Endothelial cell (in vitro differentiated cells): Measurements from ENCODE around the gene LRP1B. TPM values are rescaled to one million over a fixed set of nuclear protein-coding genes. Genes with fewer than 3 reads are reported as not detected.

Experiments used
- DNase-seq: peaks from one replicate; pipeline ENCODE4 v3.0.0; 2021; ENCODE audit warnings: low spot score
- H3K27ac Mint-ChIP-seq: one replicate; pipeline ENCODE4 v1.8.0; 2021; ENCODE audit warnings: mixed read lengths, inconsistent platforms; ENCODE audit not compliant: unreplicated experiment
- H3K27me3 Mint-ChIP-seq: one replicate; pipeline ENCODE4 v1.8.0; 2021; ENCODE audit warnings: mild to moderate bottlenecking, moderate library complexity, mixed read lengths, inconsistent platforms; ENCODE audit not compliant: unreplicated experiment
- H3K36me3 Mint-ChIP-seq: one replicate; pipeline ENCODE4 v1.8.0; 2021; ENCODE audit warnings: mild to moderate bottlenecking, low read depth, mixed read lengths, inconsistent platforms; ENCODE audit not compliant: unreplicated experiment
- H3K4me1 Mint-ChIP-seq: one replicate; pipeline ENCODE4 v1.8.0; 2021; ENCODE audit warnings: mild to moderate bottlenecking, mixed read lengths, inconsistent platforms; ENCODE audit not compliant: unreplicated experiment
- H3K4me3 Mint-ChIP-seq: one replicate; pipeline ENCODE4 v1.8.0; 2021; ENCODE audit warnings: mild to moderate bottlenecking, mixed read lengths, inconsistent platforms; ENCODE audit not compliant: unreplicated experiment
- H3K9me3 Mint-ChIP-seq: one replicate; pipeline ENCODE4 v1.8.0; 2021; ENCODE audit warnings: mixed read lengths, inconsistent platforms; ENCODE audit not compliant: unreplicated experiment
- CTCF ChIP-seq: fragments of 200-600 bp; sonication (generic); IDR thresholded peaks from one replicate; pipeline ENCODE4 v1.5.0; 2021; ENCODE audit warnings: antibody characterized with exemption; ENCODE audit not compliant: unreplicated experiment
- total RNA-seq: library from RNA; stranded (reverse); fragmentation: NEBNext Ultra II Directional; extraction: Animal tissue kit (Norgen Biotek cat#: 25700); gene quantifications from one replicate; pipeline ENCODE4 v1.2.1, GENCODE V29; 2021; ENCODE audit not compliant: unreplicated experiment

The LRP1B gene
- total RNA-seq, 1 donor from 2014 or later, result 1.4 TPM

DNA sequence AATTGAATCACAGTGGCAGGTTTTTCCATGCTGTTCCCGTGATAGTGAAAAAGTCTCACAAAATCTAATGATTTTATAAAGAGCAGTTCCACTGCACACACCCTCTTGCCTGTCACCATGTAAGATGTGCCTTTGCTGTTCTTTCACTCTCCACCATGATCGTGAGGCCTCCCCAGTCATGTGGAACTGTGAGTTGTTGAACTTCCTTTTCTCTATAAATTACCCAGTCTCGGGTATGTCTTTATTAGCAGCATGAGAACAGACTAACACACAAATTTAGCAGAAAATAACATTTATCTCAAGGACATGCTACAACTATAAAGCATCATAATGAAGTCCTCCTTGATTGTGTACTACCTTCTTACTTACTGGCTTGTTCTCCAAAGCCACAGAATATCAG lies 1526.0 kb downstream of the LRP1B start:
- Mint-ChIP-seq H3K27ac (no peak overlapping the region), H3K4me1 (no peaks in the 10 kb centered on the region), H3K36me3 (no peaks in the 10 kb centered on the region), H3K4me3 (no peak overlapping the region), H3K27me3 (no peaks in the 10 kb centered on the region), H3K9me3 (no peaks in the 10 kb centered on the region)
- no peak for TF ChIP-seq CTCF
- DNase-seq, result no peak

DNA sequence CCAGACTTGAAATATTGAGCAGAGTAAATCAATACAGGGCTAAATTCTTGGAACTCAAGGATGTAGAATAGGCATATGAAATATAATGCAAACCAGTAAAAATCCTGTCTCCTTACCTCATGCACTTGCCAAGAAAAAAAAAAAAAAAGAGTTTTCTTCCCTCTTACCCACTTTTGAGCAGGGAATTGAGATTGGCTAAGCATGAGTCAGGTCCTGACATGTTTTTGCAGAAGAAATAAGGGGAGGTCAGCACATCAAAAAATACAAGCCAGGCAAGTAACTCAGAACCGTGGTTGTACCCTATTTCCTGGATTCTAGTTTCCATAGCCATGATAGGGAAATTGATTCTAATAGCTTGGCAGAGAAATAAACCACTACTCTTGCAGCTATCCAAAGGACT lies 1526.7 kb downstream of the LRP1B start:
- Mint-ChIP-seq H3K36me3 (no peaks in the 10 kb centered on the region), H3K4me1 (no peaks in the 10 kb centered on the region), H3K27ac (no peak overlapping the region), H3K9me3 (no peaks in the 10 kb centered on the region), H3K4me3 (no peak overlapping the region), H3K27me3 (no peaks in the 10 kb centered on the region)
- TF ChIP-seq CTCF, result no peak
- DNase-seq, result no peak

DNA sequence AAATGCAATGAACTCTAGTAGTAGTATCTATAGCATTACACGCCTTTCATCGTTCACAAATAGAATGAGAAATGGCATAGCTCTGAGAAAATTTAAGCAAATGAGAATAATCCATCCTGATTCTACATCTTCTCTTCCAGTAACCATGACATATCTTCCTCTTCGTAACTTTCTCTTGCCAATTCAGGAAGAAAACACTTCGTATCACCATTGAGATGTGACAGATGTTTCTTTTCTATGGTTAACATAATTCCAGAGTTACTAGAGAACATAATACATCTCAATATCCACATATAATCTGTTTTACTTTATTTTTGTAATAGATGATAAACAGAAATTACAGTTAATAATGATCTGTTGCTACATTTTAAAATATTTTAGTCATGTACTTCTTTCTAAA lies 1527.4 kb downstream of the LRP1B start:
- no peak for DNase-seq
- no peak for TF ChIP-seq CTCF
- no peaks in the 10 kb centered on the region for H3K9me3 Mint-ChIP-seq
- no peak overlapping the region for H3K4me3 Mint-ChIP-seq
- no peaks in the 10 kb centered on the region for H3K36me3 Mint-ChIP-seq
- no peak overlapping the region for H3K27ac Mint-ChIP-seq
- no peaks in the 10 kb centered on the region for H3K27me3 Mint-ChIP-seq
- H3K4me1 Mint-ChIP-seq, result no peaks in the 10 kb centered on the region

DNA sequence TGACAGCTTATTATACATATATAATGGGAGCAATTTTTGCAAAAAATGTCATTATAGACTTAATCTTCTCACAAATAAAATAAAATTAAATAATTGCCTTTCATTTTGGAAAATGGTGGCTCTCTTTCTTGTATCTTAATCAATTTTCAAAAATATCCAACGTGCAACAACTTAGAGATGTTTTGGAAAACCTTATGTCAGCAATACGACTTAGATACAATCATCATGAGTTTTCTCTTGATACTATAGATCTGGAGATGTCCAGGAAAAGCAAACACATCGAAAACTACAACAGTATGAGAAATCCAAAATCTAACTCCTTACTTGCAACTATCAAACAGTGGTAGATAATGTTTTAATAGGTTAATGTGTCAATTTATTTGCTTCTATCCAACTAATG lies 1529.0 kb downstream of the LRP1B start:
- Mint-ChIP-seq H3K36me3 (no peaks in the 10 kb centered on the region), H3K27ac (no peak overlapping the region), H3K4me1 (no peaks in the 10 kb centered on the region), H3K27me3 (no peaks in the 10 kb centered on the region), H3K9me3 (no peaks in the 10 kb centered on the region), H3K4me3 (no peak overlapping the region)
- TF ChIP-seq CTCF, result no peak
- DNase-seq, result no peak

DNA sequence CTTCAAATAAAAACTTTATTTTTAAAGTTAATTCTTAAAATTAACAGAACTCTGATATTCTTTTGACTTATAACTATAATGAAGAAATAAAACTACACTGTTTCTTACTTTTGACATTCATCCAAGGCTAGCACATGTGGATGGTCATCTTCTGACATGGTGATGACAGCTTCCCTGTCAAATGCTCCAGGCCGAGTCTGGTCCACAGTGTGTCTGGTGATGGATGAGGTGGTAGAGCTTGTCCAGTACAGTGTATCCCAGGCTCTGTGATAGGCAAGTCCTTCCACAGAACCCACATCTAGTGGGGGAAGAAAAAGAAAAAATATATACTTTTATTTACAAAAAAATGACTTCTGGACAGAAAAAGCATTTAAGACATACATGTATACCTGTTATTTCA lies 1529.5 kb downstream of the LRP1B start:
- TF ChIP-seq CTCF, result no peak
- Mint-ChIP-seq H3K4me1 (no peaks in the 10 kb centered on the region), H3K27ac (no peak overlapping the region), H3K27me3 (no peaks in the 10 kb centered on the region), H3K9me3 (no peaks in the 10 kb centered on the region), H3K36me3 (no peaks in the 10 kb centered on the region), H3K4me3 (no peak overlapping the region)
- DNase-seq, result no peak
